IPS DF 4.7 (cell line): ENCODE measurements around the gene ZNF107.
"Not testable (repeated sequence)": the region's sequence is repeated elsewhere in the genome, so short reads cannot be mapped to it uniquely, and the experiment has no call there.

Experiments
- DNase-seq: peaks from one replicate; pipeline ENCODE4 v3.0.0-alpha.2; 2013; ENCODE audit warnings: low spot score; ENCODE audit errors: extremely low read depth

The ZNF107 gene

DNA sequence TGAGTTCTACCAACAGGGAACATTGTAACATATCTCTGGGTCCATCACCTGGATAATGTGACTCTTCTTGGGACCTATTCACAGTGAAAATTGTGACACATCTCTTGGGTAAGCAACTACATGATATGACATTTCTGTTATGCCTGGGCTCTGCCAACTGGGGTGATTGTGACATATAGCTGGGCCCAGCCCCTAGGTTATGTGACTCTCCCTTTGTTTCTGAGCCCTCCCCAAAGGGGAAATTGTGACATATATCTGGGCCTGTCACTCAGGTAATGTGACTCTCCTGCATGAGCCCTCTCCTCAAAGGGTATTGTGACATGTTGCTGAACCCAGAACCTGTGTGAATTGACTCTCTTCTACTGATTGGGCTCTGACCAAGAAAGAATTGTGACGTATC is 22.4 kb upstream of the ZNF107 start:
- no peak for DNase-seq

DNA sequence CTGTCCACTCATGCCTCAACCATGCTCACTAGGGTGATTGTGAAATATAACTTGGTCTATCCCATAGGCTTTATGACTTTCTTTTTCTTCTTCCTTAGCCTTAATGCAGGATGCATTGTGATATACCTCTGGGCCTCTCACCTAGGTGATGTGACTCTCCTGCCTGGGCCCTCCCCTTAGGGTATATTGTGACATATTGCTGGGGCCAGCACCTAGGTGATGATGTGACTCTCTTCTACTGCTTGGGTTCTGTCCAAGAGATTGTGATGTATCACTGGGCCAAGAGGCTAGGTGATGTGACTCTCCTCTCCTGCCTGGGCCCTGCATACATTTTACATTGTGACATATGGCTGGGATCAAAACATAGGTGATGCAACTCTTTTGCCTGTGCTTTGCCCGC is 14.7 kb upstream of the ZNF107 start:
- DNase-seq = no peak

DNA sequence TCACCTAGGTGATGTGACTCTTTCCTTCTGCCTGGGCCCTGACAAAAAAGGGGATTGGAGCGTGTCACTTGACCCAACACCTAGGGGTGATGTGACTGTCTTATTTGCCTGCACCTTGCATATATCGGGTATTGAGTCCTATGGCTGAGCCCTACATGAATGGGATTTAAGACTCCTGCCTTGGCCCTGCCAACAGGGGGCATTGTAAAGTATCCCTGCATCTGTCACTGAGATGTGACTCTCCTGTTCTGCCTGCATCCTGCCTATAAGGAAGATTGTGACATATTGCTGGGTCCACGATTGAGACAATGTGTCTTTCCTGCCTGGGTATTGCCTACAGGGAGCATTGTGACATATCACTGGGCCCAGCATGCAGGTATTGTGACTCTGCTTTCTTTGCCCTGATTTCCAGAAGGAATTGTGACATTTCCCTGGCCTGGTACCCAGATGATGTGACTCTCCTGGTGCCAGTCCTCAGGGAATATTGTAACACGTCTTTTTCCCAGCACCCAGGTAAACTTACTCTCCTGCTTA is 14.2 kb upstream of the ZNF107 start:
- no peak for DNase-seq

DNA sequence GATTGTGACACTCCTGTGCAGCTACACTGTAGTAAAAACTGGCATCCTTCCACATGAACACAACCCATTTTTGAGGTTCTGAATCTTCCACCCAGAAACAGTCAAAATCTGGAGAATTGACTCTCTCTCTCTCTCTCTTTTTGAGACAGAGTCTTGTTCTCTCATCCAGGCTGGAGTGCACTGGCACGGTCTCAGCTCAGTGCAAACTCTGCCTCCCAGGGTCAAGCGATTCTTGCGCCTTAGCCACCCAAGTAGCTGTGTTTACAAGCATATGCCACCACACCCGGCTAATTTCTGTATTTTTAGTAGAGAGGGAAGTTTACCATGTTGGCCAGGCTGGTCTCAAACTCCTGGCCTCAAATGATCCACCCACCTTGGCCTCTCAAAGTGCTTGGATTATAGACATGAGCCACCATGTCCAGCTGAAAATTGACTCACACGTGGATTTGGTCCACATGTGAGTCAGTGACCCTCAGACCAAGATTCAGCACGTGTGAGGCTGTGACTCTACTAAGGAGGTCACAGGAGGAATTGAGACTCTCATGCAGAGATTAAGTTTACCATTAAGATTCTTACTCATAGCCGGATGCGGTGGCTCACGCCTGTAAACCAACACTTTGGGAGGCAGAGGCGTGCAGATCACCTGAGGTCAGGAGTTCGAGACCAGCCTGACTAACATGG is 12.1 kb upstream of the ZNF107 start:
- no peak for DNase-seq

DNA sequence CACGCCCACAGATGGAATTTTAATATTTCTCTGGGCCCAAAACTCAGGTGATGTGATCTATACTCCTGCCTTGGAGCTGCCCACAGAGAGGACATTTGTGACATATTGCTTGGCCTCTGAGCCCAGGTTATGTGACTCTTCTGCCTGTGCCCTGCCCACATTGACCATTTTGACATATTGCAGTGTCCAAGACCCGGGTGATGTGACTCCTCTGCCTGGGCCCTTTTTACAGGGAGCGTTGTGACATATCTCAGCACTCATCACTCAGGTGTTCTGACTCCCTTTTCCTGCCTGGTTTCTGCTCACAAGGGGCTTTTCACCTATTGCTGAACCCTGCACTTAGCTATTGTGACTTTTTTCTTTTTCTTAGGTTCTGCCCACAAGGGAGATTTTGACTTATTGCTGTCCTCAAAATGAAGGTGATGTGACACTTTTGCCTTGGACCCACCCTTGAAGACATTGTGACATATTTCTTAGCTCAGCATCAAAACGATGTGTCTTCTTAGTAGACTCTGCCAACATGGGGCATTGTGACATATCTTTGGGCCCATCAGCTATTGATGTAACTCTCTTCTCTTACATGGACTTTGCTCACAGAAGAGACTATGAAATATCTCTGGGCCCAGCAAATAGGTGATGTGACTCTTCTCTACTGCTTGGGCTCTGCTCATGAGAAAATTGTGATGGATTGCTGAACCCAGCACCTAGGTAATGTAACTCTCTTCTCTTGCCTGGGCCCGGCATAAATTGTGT is 11.0 kb upstream of the ZNF107 start:
- no peak for DNase-seq

DNA sequence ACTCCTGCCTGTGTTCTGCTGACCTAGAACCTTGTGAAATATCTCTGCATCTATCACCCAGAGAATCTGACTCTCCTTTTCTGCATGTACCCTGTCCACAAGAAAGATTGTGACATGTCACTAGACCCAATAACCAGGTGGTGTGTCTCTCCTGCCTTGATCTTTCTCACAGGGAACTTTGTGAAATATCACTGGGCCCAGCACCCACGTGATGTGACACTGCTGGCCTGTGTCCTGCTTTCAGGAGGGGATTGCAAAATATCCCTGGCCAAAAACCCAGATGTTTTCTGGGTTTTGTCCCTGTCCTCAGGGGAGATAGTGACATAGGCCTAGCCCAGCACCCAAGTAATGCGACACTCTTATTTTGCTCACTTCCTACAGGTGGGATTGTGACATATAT is 10.1 kb upstream of the ZNF107 start:
- DNase-seq = no peak

DNA sequence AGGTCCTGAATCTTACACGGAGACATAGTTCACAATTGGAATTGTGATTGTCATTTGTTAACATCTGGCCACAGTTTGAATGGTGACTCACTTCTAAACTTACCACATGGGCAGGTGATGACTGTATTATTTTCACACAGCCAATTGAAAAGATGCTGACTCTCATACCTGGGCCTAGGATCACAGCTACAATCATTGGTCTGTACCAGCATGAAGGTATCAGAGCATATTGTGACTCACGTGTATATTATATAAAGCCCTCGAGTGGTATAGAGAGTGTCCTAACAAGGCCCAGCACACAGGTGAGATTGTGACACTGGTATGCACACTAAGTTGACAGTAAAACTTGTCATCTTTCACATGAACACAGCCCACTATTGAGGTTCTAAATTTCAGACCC is 9.4 kb upstream of the ZNF107 start:
- no peak for DNase-seq

DNA sequence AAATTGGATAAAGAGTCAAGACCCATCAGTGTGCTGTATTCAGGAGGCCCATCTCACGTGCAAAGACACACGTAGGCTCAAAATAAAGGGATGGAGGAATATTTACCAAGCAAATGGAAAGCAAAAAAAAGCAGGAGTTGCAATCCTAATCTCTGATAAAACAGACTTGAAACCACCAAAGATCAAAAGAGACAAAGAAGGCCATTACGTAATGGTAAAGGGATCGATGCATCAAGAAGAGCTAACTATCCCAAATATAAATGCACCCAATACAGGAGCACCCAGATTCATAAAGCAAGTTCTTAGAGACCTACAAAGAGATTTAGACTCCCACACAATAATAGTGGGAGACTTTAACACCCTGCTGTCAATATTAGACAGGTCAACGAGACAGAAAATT is 3.8 kb upstream of the ZNF107 start:
- DNase-seq = not testable (repeated sequence)

DNA sequence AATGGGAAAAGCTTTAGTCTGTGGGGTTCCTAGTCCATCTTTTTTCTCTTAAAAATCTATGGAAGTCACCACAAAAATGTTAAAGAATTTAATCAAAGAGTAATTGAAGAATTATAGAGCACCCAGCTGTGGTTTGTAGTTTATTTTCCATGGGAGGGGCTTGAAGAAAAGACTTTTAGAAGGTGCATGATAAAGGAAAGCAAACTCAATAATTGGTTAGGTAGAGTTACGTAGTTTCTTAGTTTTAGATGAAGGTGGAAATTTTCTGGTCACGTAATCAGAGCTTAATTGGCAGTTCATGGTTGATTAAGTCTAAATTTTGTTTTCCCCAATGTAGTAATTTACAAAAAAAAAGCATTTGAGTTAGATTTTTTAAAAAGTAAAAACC is 724 bp downstream of the ZNF107 start:
- DNase-seq = no peak

DNA sequence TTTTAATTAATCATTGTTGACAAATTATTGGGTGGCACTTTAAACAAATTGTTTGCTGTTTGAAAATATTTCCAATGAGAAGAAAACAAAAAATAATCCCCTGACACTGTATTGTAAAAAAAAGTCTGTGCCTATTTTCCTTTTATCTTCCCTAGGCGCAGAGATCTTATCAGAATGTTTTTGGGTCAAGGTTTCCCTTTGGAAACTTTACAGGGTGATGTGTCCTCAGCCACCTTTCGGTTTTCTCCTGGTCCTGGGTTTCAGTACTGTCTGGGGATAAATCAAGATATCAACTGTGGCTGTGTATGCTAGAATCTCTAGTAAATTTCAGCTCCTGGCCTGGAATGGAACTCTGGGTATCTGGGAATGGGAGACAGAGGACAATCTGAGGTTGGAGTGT is 1.4 kb downstream of the ZNF107 start:
- DNase-seq = no peak

DNA sequence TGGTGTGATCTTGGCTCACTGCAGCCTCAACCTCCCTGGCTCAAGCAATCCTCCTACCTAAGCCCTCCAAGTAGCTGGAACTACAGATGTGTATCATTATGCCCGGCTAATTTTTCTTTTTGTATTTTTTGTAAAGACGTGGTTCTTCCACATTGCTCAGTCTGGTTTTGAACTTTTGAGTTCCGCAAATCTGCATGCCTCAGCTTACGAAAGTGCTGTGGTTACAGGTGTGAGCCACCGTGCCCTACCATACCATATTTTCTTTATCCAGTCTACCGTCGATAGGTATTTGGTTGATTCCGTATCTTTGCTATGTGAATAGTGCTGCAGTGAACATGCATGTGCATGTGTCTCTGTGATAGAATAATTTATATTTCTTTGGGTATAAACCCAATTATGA is 6.5 kb downstream of the ZNF107 start:
- no peak for DNase-seq

DNA sequence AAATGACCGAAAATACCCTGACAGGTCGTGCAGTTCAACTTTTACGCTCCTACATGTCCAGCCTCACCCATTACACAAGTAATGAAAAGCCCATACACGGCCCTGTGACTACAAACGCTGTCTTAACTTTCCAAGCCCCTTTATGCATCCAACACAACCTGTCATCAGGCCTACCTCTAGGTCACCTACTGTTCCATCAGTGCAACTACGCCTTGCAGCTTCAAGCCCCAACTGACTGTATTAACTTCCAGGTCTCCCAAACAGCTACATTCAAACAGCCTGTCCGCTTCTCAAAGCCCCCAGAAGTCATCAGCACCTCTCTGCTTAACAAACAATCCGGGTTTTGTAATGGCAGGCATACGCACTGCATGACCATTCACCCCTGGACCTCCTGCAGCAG is 19.2 kb downstream of the ZNF107 start:
- no peak for DNase-seq

DNA sequence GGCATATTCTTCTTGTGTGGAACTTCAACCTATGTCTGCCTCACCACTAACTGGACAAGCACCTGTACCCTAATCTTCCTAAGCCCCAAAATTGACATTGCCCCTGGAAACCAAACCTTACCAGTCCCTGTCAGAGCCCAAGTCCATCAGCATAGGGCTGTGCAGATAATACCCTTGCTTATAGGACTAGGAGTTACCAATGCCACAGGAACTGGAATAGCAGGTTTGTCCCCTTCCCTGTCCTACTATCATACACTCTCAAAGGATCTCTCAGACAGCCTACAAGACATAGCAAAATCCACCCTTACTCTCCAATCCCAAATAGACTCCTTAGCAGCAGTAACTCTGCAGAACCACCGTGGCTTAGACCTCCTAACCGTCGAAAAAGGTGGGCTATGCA is 19.8 kb downstream of the ZNF107 start:
- no peak for DNase-seq

DNA sequence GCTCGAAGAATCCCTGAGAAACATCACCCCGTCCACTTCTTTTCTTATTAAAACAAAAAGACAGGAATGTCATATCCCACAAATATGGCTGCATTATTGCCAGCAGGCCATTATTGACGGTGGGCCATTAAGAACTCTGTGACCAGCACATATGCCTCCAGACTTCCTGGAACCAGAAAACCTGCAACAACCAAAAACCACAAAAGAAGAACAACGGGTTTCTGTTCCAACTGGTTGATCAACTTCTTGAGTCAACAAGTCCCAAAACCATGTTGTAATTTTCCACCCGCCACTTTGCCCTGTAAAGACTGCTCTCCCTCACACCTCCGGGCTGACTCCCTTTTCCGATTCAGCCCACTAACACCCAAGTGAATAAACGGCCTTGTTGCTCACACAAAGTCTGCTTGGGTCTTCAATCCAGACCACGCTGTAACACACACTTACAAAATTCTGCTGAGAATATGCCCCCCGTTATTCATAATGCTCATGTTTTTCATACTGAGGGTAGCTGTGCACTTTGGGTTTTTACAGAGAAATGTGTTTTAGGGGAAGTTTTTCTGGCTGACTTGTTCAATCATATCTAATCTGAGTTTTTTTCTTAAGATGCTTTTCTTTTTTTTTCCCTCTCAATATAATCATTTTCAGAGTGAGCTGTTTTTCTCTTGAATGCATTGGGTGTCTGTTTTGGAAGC is 20.7 kb downstream of the ZNF107 start:
- DNase-seq = no peak

DNA sequence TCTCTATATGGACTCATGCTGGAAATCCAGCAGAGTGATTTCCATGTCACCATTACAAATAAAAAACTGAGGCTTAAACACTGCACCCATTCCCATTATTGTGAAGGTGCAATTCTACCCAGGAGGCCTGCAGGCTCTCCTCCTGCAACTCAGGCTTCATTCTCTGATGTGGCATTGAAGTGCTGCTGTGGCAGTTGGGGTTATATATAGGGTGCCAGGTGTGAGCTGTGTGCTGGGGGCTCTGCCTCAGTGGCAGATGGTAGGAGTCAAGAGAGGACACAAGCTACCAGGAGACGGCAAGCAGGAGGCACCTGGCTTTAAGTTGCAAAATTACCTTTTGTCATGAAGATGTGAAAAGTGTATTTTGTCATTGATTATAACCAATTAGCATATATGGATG is 21.3 kb downstream of the ZNF107 start:
- no peak for DNase-seq

DNA sequence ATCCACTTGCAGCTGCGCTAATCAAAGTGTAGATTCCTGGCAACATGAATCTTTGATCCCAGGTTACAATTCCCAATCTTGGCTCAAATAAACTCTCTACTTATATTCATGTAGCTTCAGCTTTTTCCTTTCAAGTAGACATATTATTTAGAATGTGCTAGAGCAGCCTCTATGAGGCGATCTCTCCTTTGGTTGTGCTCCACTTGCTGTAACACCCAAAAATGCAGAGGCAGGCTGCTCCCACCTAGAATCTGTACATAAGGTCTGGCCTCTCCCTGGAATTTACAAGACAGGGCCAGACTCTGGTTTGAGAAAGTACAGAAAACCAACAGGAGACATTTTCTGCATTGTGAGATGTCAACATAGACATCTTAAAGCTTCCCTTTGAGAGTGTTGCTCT is 23.1 kb downstream of the ZNF107 start:
- no peak for DNase-seq

DNA sequence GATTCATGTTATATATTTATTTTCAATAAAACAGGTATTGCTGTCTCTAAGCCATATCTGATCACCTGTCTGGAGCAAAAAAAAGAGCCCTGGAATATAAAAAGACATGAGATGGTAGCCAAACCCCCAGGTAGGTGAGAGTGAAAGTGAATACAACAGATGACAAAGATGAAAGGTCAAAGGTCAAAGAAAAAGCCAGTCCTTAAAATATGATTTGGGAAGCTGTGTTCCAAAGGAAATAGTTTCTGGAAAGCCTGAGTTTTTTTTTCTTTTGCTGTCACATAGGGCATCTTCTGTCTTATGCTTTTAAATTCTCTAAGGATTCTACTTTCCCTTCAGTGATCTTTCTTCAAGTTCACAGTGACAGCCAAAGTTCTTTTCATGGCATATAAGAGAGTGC is 25.9 kb downstream of the ZNF107 start:
- DNase-seq = no peak

DNA sequence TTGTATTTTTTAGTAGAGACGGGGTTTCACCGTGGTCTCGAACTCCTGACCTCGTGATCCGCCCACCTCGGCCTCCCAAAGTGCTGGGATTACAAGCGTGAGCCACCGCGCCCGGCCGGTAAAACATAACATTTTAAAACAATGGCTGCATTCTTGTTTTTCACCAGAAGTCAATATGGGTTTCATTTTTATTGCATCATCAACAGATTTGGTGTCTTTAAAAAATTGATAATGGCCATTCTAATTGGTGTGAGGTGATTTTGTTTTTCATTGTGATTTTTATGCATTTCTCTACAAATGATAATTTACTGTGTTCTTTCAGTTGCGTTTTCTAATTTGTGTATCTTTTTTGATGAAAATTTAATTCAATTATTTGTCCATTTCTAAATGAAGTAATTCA is 31.9 kb downstream of the ZNF107 start:
- DNase-seq = not testable (repeated sequence)

DNA sequence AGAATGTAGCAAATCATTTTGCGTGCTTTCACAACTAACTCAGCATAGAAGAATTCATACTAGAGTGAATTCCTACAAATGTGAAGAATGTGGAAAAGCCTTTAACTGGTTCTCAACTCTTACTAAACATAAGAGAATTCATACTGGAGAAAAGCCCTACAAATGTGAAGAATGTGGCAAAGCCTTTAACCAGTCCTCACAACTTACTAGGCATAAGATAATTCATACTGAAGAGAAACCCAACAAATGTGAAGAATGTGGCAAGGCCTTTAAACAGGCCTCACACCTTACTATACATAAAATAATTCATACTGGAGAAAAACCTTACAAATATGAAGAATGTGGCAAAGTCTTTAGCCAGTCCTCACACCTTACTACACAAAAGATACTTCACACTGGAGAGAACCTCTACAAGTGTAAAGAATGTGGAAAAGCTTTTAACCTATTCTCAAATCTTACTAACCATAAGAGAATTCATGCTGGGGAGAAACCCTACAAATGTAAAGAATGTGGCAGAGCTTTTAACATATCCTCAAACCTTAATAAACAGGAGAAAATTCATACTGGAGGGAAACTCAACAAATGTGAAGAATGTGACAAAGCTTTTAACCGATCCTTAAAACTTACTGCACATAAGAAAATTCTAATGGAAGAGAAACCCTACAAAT is 40.8 kb downstream of the ZNF107 start:
- DNase-seq = no peak

DNA sequence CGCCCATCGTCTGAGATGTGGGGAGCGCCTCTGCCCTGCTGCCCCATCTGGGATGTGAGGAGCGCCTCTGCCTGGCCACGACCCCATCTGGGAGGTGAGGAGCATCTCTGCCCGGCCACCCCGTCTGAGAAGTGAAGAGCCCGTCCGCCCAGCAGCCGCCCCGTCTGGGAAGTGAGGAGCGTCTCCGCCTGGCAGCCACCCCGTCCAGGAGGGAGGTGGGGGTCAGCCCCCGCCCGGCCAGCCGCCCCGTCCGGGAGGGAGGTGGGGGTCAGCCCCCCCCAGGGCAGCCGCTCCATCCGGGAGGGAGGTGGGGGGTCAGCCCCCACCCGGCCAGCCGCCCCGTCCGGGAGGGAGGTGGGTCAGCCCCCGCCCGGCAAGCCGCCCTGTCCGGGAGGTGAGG is 52.0 kb downstream of the ZNF107 start:
- DNase-seq = not testable (repeated sequence)

DNA sequence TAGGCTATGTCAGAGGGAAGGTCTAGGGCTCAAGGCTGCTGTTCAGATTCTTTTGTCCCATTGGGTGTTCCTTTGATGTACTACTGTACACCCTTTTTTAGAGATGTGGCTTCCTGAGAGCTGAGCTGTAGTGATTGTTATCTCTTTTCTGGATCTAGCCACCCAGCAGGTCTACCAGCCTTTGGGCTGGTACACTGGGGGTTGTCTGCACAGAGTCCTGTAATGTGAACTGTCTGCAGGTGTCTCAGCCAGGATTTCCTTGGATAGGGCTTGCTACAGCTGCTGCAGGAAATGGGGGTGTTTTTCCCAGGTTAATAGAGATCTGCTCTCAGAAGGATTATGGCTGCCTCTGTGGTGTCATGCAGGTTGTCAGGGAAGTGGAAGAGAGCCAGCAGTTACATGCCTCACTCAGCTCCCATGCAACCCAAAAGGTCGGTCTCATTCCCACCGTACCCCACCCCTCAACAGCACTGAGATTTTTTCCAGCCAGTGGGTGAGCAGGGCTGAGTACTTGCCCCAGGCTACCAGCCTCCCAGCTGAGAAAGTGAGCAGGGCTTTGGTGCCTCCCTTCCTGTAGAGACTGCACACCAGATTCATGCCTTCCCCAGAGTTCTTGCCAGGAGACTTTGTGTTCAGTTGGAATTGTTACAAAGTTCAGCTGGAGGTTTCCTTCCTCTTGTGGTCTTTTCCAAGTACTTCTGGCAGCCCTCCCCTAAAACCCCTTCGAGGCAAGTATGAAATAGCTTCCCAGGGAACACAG is 63.3 kb downstream of the ZNF107 start:
- DNase-seq = no peak
